WTC11 (cell line): Measurements from ENCODE around the gene CDK5. TPM values are rescaled to one million over a fixed set of nuclear protein-coding genes. Genes with fewer than 3 reads are reported as not detected.

ENCODE experiments used
- ATAC-seq: fragments of 200-7000 bp; cut with Tn5 transposase; 2 replicates; pipeline ENCODE4 v1.10.0; 2021; ENCODE audit warnings: mild to moderate bottlenecking, moderate library complexity
- CTCF ChIA-PET: fragments of 300-600 bp; sonication (Branson Sonifier 250); formaldehyde crosslinking; loops from one replicate; lab custom pipeline; 2021; ENCODE audit warnings: antibody characterized with exemption; lab: Charles Lee
- POLR2A ChIA-PET: fragments of 350-600 bp; sonication (Branson Sonifier 250); formaldehyde crosslinking; loops from one replicate; lab custom pipeline; 2021; ENCODE audit warnings: antibody characterized with exemption; lab: Charles Lee
- DNase-seq: peaks from one replicate; pipeline ENCODE4 v3.0.0; 2021; ENCODE audit warnings: low spot score
- H3K27ac Mint-ChIP-seq: 2 replicates; pipeline ENCODE4 v1.8.0; 2021; ENCODE audit warnings: mixed read lengths
- H3K27me3 Mint-ChIP-seq: 2 replicates; pipeline ENCODE4 v1.8.0; 2021; ENCODE audit warnings: low read depth, mild to moderate bottlenecking, moderate library complexity, mixed read lengths
- H3K36me3 Mint-ChIP-seq: 2 replicates; pipeline ENCODE4 v1.8.0; 2021; ENCODE audit warnings: mixed read lengths
- H3K4me1 Mint-ChIP-seq: 2 replicates; pipeline ENCODE4 v1.8.0; 2022; ENCODE audit warnings: mixed read lengths
- H3K4me3 Mint-ChIP-seq: 2 replicates; pipeline ENCODE4 v1.8.0; 2021; ENCODE audit warnings: mild to moderate bottlenecking, moderate library complexity, mixed read lengths
- H3K9me3 Mint-ChIP-seq: 2 replicates; pipeline ENCODE4 v1.8.0; 2021; ENCODE audit warnings: mixed read lengths
- EMX1 ChIP-seq: fragments of 250-450 bp; sonication (Bioruptor Pico); IDR thresholded peaks from 2 replicates; pipeline ENCODE4 v1.8.0; 2021; ENCODE audit warnings: mild to moderate bottlenecking
- FOXJ3 ChIP-seq: sonication (generic); formaldehyde crosslinking; IDR thresholded peaks from 2 replicates; pipeline ENCODE4 v1.9.0; 2021; ENCODE audit warnings: missing genetic modification reagents, mild to moderate bottlenecking, borderline replicate concordance
- KAT7 ChIP-seq: sonication (generic); formaldehyde crosslinking; IDR thresholded peaks from 2 replicates; pipeline ENCODE4 v1.8.1; 2023; ENCODE audit warnings: missing genetic modification reagents, mild to moderate bottlenecking, borderline replicate concordance
- NFE2L1 ChIP-seq: sonication (generic); formaldehyde crosslinking; IDR thresholded peaks from 2 replicates; pipeline ENCODE4 v1.8.1; 2023; ENCODE audit warnings: missing genetic modification reagents
- NR1H2 ChIP-seq: sonication (generic); formaldehyde crosslinking; IDR thresholded peaks from 2 replicates; pipeline ENCODE4 v1.9.0; 2021; ENCODE audit warnings: mild to moderate bottlenecking, moderate library complexity, missing genetic modification reagents
- NR2C2 ChIP-seq: sonication (generic); formaldehyde crosslinking; IDR thresholded peaks from 2 replicates; pipeline ENCODE4 v1.8.0; 2022; ENCODE audit warnings: mild to moderate bottlenecking, missing genetic modification reagents
- SOX15 ChIP-seq: fragments of 250-450 bp; sonication (Bioruptor Pico); IDR thresholded peaks from 2 replicates; pipeline ENCODE4 v1.9.0; 2021; ENCODE audit warnings: mild to moderate bottlenecking
- SP1 ChIP-seq: sonication (generic); formaldehyde crosslinking; conservative IDR thresholded peaks from 2 replicates; pipeline ENCODE4 v1.8.1; 2022; ENCODE audit warnings: missing genetic modification reagents
- TCF7 ChIP-seq: sonication (generic); formaldehyde crosslinking; IDR thresholded peaks from 2 replicates; pipeline ENCODE4 v1.8.0; 2022; ENCODE audit warnings: mild to moderate bottlenecking, low read depth, missing genetic modification reagents, moderate library complexity
- TEAD1 ChIP-seq: sonication (generic); formaldehyde crosslinking; IDR thresholded peaks from 2 replicates; pipeline ENCODE4 v1.8.0; 2022; ENCODE audit warnings: mild to moderate bottlenecking, missing genetic modification reagents
- ZNF138 ChIP-seq: sonication (generic); formaldehyde crosslinking; conservative IDR thresholded peaks from 2 replicates; pipeline ENCODE4 v1.8.1; 2022; ENCODE audit warnings: mild to moderate bottlenecking, moderate library complexity, missing genetic modification reagents
- ZNF232 ChIP-seq: sonication (generic); formaldehyde crosslinking; IDR thresholded peaks from 2 replicates; pipeline ENCODE4 v1.8.0; 2022; ENCODE audit warnings: mild to moderate bottlenecking, missing genetic modification reagents
- ZNF416 ChIP-seq: fragments of 250-450 bp; sonication (Bioruptor Pico); IDR thresholded peaks from 2 replicates; pipeline ENCODE4 v1.9.0; 2021; ENCODE audit warnings: mild to moderate bottlenecking, inconsistent platforms
- total RNA-seq: library from RNA; stranded (reverse); gene quantifications from 3 replicates; pipeline ENCODE4 v1.2.3, GENCODE V29; 2021
- TF ChIP-seq, protein P1 (sequence below): fragments of 250-450 bp; sonication (Bioruptor Pico); IDR thresholded peaks from 2 replicates; pipeline ENCODE4 v1.9.0; 2021; ENCODE audit warnings: moderate library complexity, mild to moderate bottlenecking, inconsistent platforms, borderline replicate concordance
- TF ChIP-seq, protein P2 (sequence below): sonication (generic); formaldehyde crosslinking; IDR thresholded peaks from 2 replicates; pipeline ENCODE4 v1.8.1; 2023; ENCODE audit warnings: mild to moderate bottlenecking, missing genetic modification reagents, moderate library complexity
- TF ChIP-seq, protein P3 (sequence below): sonication (generic); formaldehyde crosslinking; IDR thresholded peaks from 2 replicates; pipeline ENCODE4 v1.8.1; 2022; ENCODE audit warnings: mild to moderate bottlenecking, missing genetic modification reagents, moderate library complexity, borderline replicate concordance
- TF ChIP-seq, protein P4 (sequence below): fragments of 250-450 bp; sonication (Bioruptor Pico); IDR thresholded peaks from 2 replicates; pipeline ENCODE4 v1.9.0; 2021; ENCODE audit warnings: mild to moderate bottlenecking, borderline replicate concordance
- TF ChIP-seq, protein P5 (sequence below): fragments of 250-450 bp; sonication (Bioruptor Pico); IDR thresholded peaks from 2 replicates; pipeline ENCODE4 v1.9.0; 2021; ENCODE audit warnings: mild to moderate bottlenecking
- TF ChIP-seq, protein P6 (sequence below): sonication (generic); formaldehyde crosslinking; IDR thresholded peaks from 2 replicates; pipeline ENCODE4 v1.8.1; 2023; ENCODE audit warnings: mild to moderate bottlenecking, moderate library complexity, missing genetic modification reagents
- TF ChIP-seq, protein P7 (sequence below): sonication (generic); formaldehyde crosslinking; IDR thresholded peaks from 2 replicates; pipeline ENCODE4 v1.8.0; 2022; ENCODE audit warnings: missing genetic modification reagents

CDK5 gene
- total RNA-seq, 1 experiment from 2014 or later: 27.8 TPM

DNA sequence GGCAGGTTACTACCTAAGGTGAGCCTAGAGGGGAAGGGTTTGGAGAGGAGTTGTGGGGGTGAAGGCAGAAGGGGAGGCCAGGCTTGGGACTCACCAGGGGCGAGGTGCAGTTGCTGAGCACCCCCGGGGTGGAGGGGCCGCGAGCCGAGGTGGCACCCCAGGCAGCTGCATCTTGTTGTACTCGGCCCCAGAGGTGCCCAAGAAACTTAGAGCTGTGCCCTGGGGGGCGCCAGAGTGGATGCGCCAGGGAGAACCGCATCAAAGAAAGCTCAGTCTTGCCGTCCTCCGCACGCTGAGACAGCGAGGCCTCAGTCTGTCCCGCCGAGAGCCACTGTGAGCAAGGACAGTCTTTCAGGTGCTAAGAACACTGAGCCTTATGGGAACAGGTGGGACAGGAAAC, 40.8 kb downstream of the CDK5 start:
- Mint-ChIP-seq H3K36me3 (no peaks in the 10 kb centered on the region), H3K9me3 (no peaks in the 10 kb centered on the region), H3K4me3 (no peak overlapping the region), H3K27me3 (peaks cover 86% of the 10 kb centered on the region), H3K4me1 (peaks cover 47% of the 10 kb centered on the region), H3K27ac (no peak overlapping the region)
- no peak for DNase-seq
- TF ChIP-seq NFE2L1 (CRISPR knock-in tag) (no peak), EMX1 (CRISPR knock-in tag) (no peak), TEAD1 (no peak), ZNF416 (CRISPR knock-in tag) (no peak), NR2C2 (CRISPR knock-in tag) (no peak), NR1H2 (CRISPR knock-in tag) (no peak), ZNF138 (no peak), TCF7 (CRISPR knock-in tag) (no peak)
- TF ChIP-seq, protein P1, sequence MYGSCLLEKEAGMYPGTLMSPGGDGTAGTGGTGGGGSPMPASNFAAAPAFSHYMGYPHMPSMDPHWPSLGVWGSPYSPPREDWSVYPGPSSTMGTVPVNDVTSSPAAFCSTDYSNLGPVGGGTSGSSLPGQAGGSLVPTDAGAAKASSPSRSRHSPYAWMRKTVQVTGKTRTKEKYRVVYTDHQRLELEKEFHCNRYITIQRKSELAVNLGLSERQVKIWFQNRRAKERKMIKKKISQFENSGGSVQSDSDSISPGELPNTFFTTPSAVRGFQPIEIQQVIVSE (CRISPR knock-in tag): no peak
- TF ChIP-seq, protein P2, sequence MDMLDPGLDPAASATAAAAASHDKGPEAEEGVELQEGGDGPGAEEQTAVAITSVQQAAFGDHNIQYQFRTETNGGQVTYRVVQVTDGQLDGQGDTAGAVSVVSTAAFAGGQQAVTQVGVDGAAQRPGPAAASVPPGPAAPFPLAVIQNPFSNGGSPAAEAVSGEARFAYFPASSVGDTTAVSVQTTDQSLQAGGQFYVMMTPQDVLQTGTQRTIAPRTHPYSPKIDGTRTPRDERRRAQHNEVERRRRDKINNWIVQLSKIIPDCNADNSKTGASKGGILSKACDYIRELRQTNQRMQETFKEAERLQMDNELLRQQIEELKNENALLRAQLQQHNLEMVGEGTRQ (CRISPR knock-in tag): no peak
- no peak for ATAC-seq
- ChIA-PET POLR2A (interaction anchor here (0.9 kb wide), 1 partner anchor 25 kb away, joined by 3 read pairs; no protein-coding TSS in a partner anchor), CTCF (interaction anchor here (0.6 to 6.3 kb wide), 12 partner anchors 8 to 140 kb away, joined by 3 to 112 read pairs (median 22); partner anchors contain the start of genes ABCB8 and NOS3)

DNA sequence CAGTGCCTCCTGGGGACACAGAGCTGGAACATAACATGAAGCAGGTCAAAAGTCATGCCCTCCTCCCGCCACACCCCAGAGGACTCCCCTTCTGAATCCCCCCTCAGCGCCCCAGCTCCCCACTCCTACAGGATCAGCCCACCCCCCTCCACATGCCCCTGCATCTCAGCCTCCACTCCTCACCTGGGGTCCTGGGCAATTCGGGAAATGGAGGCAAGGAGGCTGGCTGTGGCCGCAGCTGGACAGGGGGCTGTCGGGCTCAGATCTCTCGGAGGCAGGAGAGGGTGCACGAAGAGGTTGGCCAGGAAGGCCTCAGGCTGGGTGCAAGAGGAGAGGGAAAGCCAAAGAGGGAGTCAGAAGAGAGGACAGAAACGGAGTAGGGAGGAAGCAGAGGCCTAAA, 41.2 kb downstream of the CDK5 start:
- POLR2A ChIA-PET: interaction anchor here (0.9 kb wide), 1 partner anchor 24 kb away, joined by 3 read pairs; no protein-coding TSS in a partner anchor
- TF ChIP-seq, protein P3, sequence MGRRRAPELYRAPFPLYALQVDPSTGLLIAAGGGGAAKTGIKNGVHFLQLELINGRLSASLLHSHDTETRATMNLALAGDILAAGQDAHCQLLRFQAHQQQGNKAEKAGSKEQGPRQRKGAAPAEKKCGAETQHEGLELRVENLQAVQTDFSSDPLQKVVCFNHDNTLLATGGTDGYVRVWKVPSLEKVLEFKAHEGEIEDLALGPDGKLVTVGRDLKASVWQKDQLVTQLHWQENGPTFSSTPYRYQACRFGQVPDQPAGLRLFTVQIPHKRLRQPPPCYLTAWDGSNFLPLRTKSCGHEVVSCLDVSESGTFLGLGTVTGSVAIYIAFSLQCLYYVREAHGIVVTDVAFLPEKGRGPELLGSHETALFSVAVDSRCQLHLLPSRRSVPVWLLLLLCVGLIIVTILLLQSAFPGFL (CRISPR knock-in tag): no peak
- TF ChIP-seq, protein P4, sequence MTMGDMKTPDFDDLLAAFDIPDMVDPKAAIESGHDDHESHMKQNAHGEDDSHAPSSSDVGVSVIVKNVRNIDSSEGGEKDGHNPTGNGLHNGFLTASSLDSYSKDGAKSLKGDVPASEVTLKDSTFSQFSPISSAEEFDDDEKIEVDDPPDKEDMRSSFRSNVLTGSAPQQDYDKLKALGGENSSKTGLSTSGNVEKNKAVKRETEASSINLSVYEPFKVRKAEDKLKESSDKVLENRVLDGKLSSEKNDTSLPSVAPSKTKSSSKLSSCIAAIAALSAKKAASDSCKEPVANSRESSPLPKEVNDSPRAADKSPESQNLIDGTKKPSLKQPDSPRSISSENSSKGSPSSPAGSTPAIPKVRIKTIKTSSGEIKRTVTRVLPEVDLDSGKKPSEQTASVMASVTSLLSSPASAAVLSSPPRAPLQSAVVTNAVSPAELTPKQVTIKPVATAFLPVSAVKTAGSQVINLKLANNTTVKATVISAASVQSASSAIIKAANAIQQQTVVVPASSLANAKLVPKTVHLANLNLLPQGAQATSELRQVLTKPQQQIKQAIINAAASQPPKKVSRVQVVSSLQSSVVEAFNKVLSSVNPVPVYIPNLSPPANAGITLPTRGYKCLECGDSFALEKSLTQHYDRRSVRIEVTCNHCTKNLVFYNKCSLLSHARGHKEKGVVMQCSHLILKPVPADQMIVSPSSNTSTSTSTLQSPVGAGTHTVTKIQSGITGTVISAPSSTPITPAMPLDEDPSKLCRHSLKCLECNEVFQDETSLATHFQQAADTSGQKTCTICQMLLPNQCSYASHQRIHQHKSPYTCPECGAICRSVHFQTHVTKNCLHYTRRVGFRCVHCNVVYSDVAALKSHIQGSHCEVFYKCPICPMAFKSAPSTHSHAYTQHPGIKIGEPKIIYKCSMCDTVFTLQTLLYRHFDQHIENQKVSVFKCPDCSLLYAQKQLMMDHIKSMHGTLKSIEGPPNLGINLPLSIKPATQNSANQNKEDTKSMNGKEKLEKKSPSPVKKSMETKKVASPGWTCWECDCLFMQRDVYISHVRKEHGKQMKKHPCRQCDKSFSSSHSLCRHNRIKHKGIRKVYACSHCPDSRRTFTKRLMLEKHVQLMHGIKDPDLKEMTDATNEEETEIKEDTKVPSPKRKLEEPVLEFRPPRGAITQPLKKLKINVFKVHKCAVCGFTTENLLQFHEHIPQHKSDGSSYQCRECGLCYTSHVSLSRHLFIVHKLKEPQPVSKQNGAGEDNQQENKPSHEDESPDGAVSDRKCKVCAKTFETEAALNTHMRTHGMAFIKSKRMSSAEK (CRISPR knock-in tag): no peak
- TF ChIP-seq, protein P5, sequence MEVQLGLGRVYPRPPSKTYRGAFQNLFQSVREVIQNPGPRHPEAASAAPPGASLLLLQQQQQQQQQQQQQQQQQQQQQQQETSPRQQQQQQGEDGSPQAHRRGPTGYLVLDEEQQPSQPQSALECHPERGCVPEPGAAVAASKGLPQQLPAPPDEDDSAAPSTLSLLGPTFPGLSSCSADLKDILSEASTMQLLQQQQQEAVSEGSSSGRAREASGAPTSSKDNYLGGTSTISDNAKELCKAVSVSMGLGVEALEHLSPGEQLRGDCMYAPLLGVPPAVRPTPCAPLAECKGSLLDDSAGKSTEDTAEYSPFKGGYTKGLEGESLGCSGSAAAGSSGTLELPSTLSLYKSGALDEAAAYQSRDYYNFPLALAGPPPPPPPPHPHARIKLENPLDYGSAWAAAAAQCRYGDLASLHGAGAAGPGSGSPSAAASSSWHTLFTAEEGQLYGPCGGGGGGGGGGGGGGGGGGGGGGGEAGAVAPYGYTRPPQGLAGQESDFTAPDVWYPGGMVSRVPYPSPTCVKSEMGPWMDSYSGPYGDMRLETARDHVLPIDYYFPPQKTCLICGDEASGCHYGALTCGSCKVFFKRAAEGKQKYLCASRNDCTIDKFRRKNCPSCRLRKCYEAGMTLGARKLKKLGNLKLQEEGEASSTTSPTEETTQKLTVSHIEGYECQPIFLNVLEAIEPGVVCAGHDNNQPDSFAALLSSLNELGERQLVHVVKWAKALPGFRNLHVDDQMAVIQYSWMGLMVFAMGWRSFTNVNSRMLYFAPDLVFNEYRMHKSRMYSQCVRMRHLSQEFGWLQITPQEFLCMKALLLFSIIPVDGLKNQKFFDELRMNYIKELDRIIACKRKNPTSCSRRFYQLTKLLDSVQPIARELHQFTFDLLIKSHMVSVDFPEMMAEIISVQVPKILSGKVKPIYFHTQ (CRISPR knock-in tag): no peak
- TF ChIP-seq, protein P6, sequence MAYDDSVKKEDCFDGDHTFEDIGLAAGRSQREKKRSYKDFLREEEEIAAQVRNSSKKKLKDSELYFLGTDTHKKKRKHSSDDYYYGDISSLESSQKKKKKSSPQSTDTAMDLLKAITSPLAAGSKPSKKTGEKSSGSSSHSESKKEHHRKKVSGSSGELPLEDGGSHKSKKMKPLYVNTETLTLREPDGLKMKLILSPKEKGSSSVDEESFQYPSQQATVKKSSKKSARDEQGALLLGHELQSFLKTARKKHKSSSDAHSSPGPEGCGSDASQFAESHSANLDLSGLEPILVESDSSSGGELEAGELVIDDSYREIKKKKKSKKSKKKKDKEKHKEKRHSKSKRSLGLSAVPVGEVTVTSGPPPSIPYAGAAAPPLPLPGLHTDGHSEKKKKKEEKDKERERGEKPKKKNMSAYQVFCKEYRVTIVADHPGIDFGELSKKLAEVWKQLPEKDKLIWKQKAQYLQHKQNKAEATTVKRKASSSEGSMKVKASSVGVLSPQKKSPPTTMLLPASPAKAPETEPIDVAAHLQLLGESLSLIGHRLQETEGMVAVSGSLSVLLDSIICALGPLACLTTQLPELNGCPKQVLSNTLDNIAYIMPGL (CRISPR knock-in tag): no peak
- no peak for TF ChIP-seq SP1 (CRISPR knock-in tag)
- no peak for TF ChIP-seq KAT7
- TF ChIP-seq ZNF232 (CRISPR knock-in tag): no peak
- TF ChIP-seq SOX15 (CRISPR knock-in tag): no peak
- no peak for TF ChIP-seq FOXJ3
- TF ChIP-seq NR1H2 (CRISPR knock-in tag): no peak
- TF ChIP-seq, protein P7, sequence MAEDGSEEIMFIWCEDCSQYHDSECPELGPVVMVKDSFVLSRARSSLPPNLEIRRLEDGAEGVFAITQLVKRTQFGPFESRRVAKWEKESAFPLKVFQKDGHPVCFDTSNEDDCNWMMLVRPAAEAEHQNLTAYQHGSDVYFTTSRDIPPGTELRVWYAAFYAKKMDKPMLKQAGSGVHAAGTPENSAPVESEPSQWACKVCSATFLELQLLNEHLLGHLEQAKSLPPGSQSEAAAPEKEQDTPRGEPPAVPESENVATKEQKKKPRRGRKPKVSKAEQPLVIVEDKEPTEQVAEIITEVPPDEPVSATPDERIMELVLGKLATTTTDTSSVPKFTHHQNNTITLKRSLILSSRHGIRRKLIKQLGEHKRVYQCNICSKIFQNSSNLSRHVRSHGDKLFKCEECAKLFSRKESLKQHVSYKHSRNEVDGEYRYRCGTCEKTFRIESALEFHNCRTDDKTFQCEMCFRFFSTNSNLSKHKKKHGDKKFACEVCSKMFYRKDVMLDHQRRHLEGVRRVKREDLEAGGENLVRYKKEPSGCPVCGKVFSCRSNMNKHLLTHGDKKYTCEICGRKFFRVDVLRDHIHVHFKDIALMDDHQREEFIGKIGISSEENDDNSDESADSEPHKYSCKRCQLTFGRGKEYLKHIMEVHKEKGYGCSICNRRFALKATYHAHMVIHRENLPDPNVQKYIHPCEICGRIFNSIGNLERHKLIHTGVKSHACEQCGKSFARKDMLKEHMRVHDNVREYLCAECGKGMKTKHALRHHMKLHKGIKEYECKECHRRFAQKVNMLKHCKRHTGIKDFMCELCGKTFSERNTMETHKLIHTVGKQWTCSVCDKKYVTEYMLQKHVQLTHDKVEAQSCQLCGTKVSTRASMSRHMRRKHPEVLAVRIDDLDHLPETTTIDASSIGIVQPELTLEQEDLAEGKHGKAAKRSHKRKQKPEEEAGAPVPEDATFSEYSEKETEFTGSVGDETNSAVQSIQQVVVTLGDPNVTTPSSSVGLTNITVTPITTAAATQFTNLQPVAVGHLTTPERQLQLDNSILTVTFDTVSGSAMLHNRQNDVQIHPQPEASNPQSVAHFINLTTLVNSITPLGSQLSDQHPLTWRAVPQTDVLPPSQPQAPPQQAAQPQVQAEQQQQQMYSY: no peak

More for the DNA sequence above, 41.2 kb downstream of the CDK5 start:
- ATAC-seq (no peak), DNase-seq (no peak)
- H3K9me3 Mint-ChIP-seq: no peaks in the 10 kb centered on the region
- CTCF ChIA-PET: interaction anchor here (0.6 to 6.3 kb wide), 7 partner anchors 8 to 94 kb away, joined by 3 to 112 read pairs (median 34); partner anchors contain the start of genes ABCB8 and NOS3
- H3K27ac Mint-ChIP-seq: no peak overlapping the region; the same call in 1 of the 2 replicates
- no peak overlapping the region for H3K4me3 Mint-ChIP-seq
- H3K27me3 Mint-ChIP-seq: peaks cover 86% of the 10 kb centered on the region
- peaks cover 47% of the 10 kb centered on the region for H3K4me1 Mint-ChIP-seq
- H3K36me3 Mint-ChIP-seq: no peaks in the 10 kb centered on the region
